ENCODE measurements around the gene SLC35G1.

The SLC35G1 gene

GRCh38 chr10:93872375-93873158 lies 21.2 kb upstream of the SLC35G1 start:
- H3K27ac Mint-ChIP-seq = no peak overlapping the region
- H3K27me3 Mint-ChIP-seq = peaks cover 16% of the 10 kb centered on the region
- no peak overlapping the region for H3K4me3 Mint-ChIP-seq
- no peaks in the 10 kb centered on the region for H3K9me3 Mint-ChIP-seq
- no peaks in the 10 kb centered on the region for H3K36me3 Mint-ChIP-seq
- no peaks in the 10 kb centered on the region for H3K4me1 Mint-ChIP-seq

- H3K36me3 Mint-ChIP-seq = no peaks in the 10 kb centered on the region
- H3K9me3 Mint-ChIP-seq = no peaks in the 10 kb centered on the region
- H3K4me1 Mint-ChIP-seq = no peaks in the 10 kb centered on the region
- H3K27me3 Mint-ChIP-seq = peaks cover 16% of the 10 kb centered on the region
- H3K4me3 Mint-ChIP-seq = no peak overlapping the region
- H3K27ac Mint-ChIP-seq = no peak overlapping the region
Observed at GRCh38 chr10:93873420-93874115, 20.2 kb upstream of the SLC35G1 start.

GRCh38 chr10:93874309-93875031 lies 19.3 kb upstream of the SLC35G1 start:
- no peaks in the 10 kb centered on the region for H3K36me3 Mint-ChIP-seq
- no peak overlapping the region for H3K4me3 Mint-ChIP-seq
- peaks cover 19% of the 10 kb centered on the region for H3K27me3 Mint-ChIP-seq
- H3K4me1 Mint-ChIP-seq = no peaks in the 10 kb centered on the region
- no peak overlapping the region for H3K27ac Mint-ChIP-seq
- H3K9me3 Mint-ChIP-seq = no peaks in the 10 kb centered on the region

- no peak overlapping the region for H3K27ac Mint-ChIP-seq
- peaks cover 19% of the 10 kb centered on the region for H3K27me3 Mint-ChIP-seq
- no peaks in the 10 kb centered on the region for H3K36me3 Mint-ChIP-seq
- no peak overlapping the region for H3K4me3 Mint-ChIP-seq
- no peaks in the 10 kb centered on the region for H3K9me3 Mint-ChIP-seq
- H3K4me1 Mint-ChIP-seq = no peaks in the 10 kb centered on the region
Observed at GRCh38 chr10:93875032-93875358, 18.8 kb upstream of the SLC35G1 start.

- no peak overlapping the region for H3K4me3 Mint-ChIP-seq
- H3K36me3 Mint-ChIP-seq = no peaks in the 10 kb centered on the region
- H3K4me1 Mint-ChIP-seq = no peaks in the 10 kb centered on the region
- H3K27me3 Mint-ChIP-seq = peaks cover 16% of the 10 kb centered on the region
- no peaks in the 10 kb centered on the region for H3K9me3 Mint-ChIP-seq
- H3K27ac Mint-ChIP-seq = no peak overlapping the region
Observed at GRCh38 chr10:93876381-93876780, 17.4 kb upstream of the SLC35G1 start.

GRCh38 chr10:93879273-93879672 lies 14.5 kb upstream of the SLC35G1 start:
- no peak overlapping the region for H3K27ac Mint-ChIP-seq
- H3K9me3 Mint-ChIP-seq = no peaks in the 10 kb centered on the region
- no peaks in the 10 kb centered on the region for H3K4me1 Mint-ChIP-seq
- H3K36me3 Mint-ChIP-seq = peaks cover 1% of the 10 kb centered on the region
- peaks cover 29% of the 10 kb centered on the region for H3K27me3 Mint-ChIP-seq
- no peak overlapping the region for H3K4me3 Mint-ChIP-seq

- Mint-ChIP-seq H3K36me3 (peaks cover 5% of the 10 kb centered on the region), H3K4me1 (peaks cover 41% of the 10 kb centered on the region), H3K4me3 (peak overlapping the region; percentile 87), H3K27ac (peak overlapping the region; percentile 47), H3K27me3 (peaks cover 4% of the 10 kb centered on the region), H3K9me3 (no peaks in the 10 kb centered on the region)
Observed at GRCh38 chr10:93894516-93895378, 969 bp downstream of the SLC35G1 start.

GRCh38 chr10:93897070-93897780 lies 3.4 kb downstream of the SLC35G1 start:
- H3K27ac Mint-ChIP-seq = peak overlapping the region; percentile 76
- H3K4me1 Mint-ChIP-seq = peaks cover 41% of the 10 kb centered on the region
- H3K36me3 Mint-ChIP-seq = peaks cover 13% of the 10 kb centered on the region
- no peaks in the 10 kb centered on the region for H3K27me3 Mint-ChIP-seq
- H3K4me3 Mint-ChIP-seq = no peak overlapping the region
- no peaks in the 10 kb centered on the region for H3K9me3 Mint-ChIP-seq

GRCh38 chr10:93899109-93899508 lies 5.3 kb downstream of the SLC35G1 start:
- Mint-ChIP-seq H3K27ac (no peak overlapping the region), H3K36me3 (peaks cover 13% of the 10 kb centered on the region), H3K27me3 (no peaks in the 10 kb centered on the region), H3K4me1 (peaks cover 32% of the 10 kb centered on the region), H3K9me3 (no peaks in the 10 kb centered on the region), H3K4me3 (no peak overlapping the region)

GRCh38 chr10:93903051-93903450 lies 9.3 kb downstream of the SLC35G1 start:
- H3K4me1 Mint-ChIP-seq = peaks cover 24% of the 10 kb centered on the region
- H3K27ac Mint-ChIP-seq = no peak overlapping the region
- no peak overlapping the region for H3K4me3 Mint-ChIP-seq
- no peaks in the 10 kb centered on the region for H3K27me3 Mint-ChIP-seq
- no peaks in the 10 kb centered on the region for H3K9me3 Mint-ChIP-seq
- peaks cover 15% of the 10 kb centered on the region for H3K36me3 Mint-ChIP-seq

GRCh38 chr10:93904901-93905300 lies 11.1 kb downstream of the SLC35G1 start:
- Mint-ChIP-seq H3K4me3 (no peak overlapping the region), H3K27ac (no peak overlapping the region), H3K4me1 (peaks cover 24% of the 10 kb centered on the region), H3K9me3 (no peaks in the 10 kb centered on the region), H3K36me3 (peaks cover 16% of the 10 kb centered on the region), H3K27me3 (no peaks in the 10 kb centered on the region)

- Mint-ChIP-seq H3K27ac (no peak overlapping the region), H3K4me3 (peak overlapping the region; percentile 45), H3K9me3 (no peaks in the 10 kb centered on the region), H3K36me3 (peaks cover 10% of the 10 kb centered on the region), H3K27me3 (no peaks in the 10 kb centered on the region), H3K4me1 (peaks cover 24% of the 10 kb centered on the region)
Observed at GRCh38 chr10:93907059-93907458, 13.3 kb downstream of the SLC35G1 start.

- Mint-ChIP-seq H3K4me3 (no peak overlapping the region), H3K36me3 (peaks cover 11% of the 10 kb centered on the region), H3K27me3 (no peaks in the 10 kb centered on the region), H3K9me3 (no peaks in the 10 kb centered on the region), H3K4me1 (peaks cover 11% of the 10 kb centered on the region), H3K27ac (no peak overlapping the region)
Observed at GRCh38 chr10:93911866-93912265, 18.1 kb downstream of the SLC35G1 start.

GRCh38 chr10:93912444-93912843 lies 18.7 kb downstream of the SLC35G1 start:
- no peak overlapping the region for H3K27ac Mint-ChIP-seq
- H3K9me3 Mint-ChIP-seq = no peaks in the 10 kb centered on the region
- peaks cover 11% of the 10 kb centered on the region for H3K36me3 Mint-ChIP-seq
- H3K4me1 Mint-ChIP-seq = peaks cover 6% of the 10 kb centered on the region
- no peaks in the 10 kb centered on the region for H3K27me3 Mint-ChIP-seq
- H3K4me3 Mint-ChIP-seq = no peak overlapping the region

GRCh38 chr10:93913706-93914105 lies 19.9 kb downstream of the SLC35G1 start:
- Mint-ChIP-seq H3K4me3 (no peak overlapping the region), H3K36me3 (peaks cover 7% of the 10 kb centered on the region), H3K9me3 (no peaks in the 10 kb centered on the region), H3K27ac (no peak overlapping the region), H3K4me1 (peaks cover 4% of the 10 kb centered on the region), H3K27me3 (no peaks in the 10 kb centered on the region)

Data from activated naive CD4-positive, alpha-beta T cell treated with anti-CD3 and anti-CD28 coated beads, Interleukin-2, amount 50 U/mL, for 24 hours (primary cell).